ENCODE measurements around the gene GNA14. TPM values are rescaled to one million over a fixed set of nuclear protein-coding genes. Genes with fewer than 3 reads are reported as not detected.

The GNA14 gene
- total RNA-seq, 3 donors from 2014 or later: 1.8 to 2.9 (median 2.0) TPM

DNA sequence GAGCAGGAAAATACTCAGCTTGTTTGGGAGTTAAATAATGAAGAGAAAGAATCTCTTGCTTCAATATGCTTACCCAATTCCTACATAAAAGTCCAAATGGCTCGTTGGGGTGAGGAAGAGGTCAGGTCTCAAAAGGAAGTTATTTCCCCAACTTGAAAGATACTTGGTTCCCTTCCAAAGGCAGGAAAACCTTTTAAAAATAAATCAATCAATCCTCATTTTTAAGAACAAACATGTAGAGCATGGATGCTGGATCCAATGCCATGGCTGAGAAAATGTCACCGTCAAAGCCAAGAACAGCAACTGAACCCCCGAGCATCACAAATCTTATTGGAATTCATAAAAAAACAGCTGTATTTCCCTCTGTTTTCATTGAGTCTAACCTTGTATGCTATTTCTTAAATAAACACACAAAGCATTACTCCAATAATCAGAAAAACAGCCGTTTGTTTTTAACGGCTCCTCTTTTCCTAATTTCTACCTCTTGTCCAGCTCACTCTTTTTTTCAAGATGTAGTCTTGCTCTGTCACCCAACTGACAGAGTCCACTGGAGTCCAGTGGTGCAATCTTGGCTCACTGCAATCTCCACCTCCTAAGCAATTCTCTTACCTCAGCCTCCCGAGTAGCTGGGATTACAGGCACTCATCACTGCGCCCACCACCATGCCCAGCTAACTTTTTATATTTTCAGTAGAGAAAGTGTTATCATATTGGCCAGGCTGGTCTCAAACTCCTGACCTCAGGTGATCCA, 140.7 kb downstream of the GNA14 start:
- Histone ChIP-seq H3K4me3 (no peak overlapping the region), H3K27me3 (no peaks in the 10 kb centered on the region), H3K36me3 (no peaks in the 10 kb centered on the region), H3K9me3 (no peaks in the 10 kb centered on the region), H3K27ac (peak overlapping the region in 1 of 2 donors; percentile 52), H3K4me1 (no peaks in the 10 kb centered on the region)
- TF ChIP-seq POLR2AphosphoS5 (IDR thresholded peaks at IDR 0.05): no peak
- TF ChIP-seq, protein P1, sequence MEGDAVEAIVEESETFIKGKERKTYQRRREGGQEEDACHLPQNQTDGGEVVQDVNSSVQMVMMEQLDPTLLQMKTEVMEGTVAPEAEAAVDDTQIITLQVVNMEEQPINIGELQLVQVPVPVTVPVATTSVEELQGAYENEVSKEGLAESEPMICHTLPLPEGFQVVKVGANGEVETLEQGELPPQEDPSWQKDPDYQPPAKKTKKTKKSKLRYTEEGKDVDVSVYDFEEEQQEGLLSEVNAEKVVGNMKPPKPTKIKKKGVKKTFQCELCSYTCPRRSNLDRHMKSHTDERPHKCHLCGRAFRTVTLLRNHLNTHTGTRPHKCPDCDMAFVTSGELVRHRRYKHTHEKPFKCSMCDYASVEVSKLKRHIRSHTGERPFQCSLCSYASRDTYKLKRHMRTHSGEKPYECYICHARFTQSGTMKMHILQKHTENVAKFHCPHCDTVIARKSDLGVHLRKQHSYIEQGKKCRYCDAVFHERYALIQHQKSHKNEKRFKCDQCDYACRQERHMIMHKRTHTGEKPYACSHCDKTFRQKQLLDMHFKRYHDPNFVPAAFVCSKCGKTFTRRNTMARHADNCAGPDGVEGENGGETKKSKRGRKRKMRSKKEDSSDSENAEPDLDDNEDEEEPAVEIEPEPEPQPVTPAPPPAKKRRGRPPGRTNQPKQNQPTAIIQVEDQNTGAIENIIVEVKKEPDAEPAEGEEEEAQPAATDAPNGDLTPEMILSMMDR (IDR thresholded peaks at IDR 0.05): no peak
- no peak for TF ChIP-seq POLR2A (IDR thresholded peaks at IDR 0.05)
- intact Hi-C loops (cut with DNase I; ENCODE audit: low total_unique reads): loop anchor here (5.0 kb wide), 1 partner anchor 960 kb away; no protein-coding TSS in a partner anchor
- DNase-seq (ENCODE audit: low spot score in 2 of 2): no peak

DNA sequence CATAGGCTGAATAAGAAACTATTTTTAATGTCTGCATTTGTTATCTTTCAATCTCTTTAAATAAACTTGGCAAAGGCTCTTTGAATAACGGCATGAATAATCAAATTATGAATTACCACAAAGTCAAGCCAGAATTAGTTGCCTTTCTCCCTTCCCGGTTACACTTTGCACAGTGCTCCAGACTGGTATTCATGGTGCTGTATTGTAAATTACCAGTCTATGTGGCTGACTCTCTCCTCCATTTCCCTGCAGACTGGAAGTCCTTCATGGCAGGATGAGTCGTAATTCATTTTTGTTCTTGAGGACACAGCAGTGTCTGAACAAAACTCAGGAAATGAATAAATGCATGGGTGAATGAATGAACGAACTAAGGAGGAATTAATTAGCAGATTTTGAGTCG, 142.9 kb downstream of the GNA14 start:
- H3K27ac ChIP-seq: no peak overlapping the region
- no peaks in the 10 kb centered on the region for H3K4me1 ChIP-seq
- H3K36me3 ChIP-seq: no peaks in the 10 kb centered on the region
- H3K27me3 ChIP-seq: no peaks in the 10 kb centered on the region
- DNase-seq (ENCODE audit: low spot score in 2 of 2): no peak
- intact Hi-C loops (cut with DNase I; ENCODE audit: low total_unique reads): loop anchor here (5.0 kb wide), 1 partner anchor 962 kb away; no protein-coding TSS in a partner anchor
- no peak for TF ChIP-seq POLR2AphosphoS5 (IDR thresholded peaks at IDR 0.05)
- TF ChIP-seq, protein P1 (IDR thresholded peaks at IDR 0.05): no peak
- no peak for TF ChIP-seq POLR2A (IDR thresholded peaks at IDR 0.05)
- no peaks in the 10 kb centered on the region for H3K9me3 ChIP-seq
- H3K4me3 ChIP-seq: no peak overlapping the region

DNA sequence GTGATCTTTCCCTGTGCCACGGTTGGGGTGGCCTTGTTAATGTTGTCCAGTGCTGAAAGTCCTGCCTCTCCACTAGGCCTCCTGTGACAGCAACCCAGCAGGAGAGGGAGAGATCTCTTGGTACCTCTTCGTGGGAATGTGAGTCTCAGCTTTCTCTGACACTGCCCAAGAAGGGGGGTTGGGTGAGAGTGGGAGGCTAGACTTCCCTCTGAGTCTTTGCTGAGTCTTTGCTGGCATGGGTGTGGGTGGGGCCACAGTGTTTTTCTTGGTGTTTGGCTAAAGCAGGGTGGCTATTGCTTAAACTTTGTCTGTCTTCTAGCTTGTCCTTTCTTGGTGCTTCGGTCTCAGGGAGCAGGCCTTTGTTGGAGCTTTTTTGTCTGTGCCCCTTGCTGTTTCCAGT, 145.6 kb downstream of the GNA14 start:
- Histone ChIP-seq H3K4me3 (no peak overlapping the region), H3K36me3 (no peaks in the 10 kb centered on the region), H3K27me3 (no peaks in the 10 kb centered on the region), H3K9me3 (no peaks in the 10 kb centered on the region), H3K27ac (no peak overlapping the region), H3K4me1 (no peaks in the 10 kb centered on the region)
- intact Hi-C loops (cut with DNase I; ENCODE audit: low total_unique reads): no loop called here
- no peak for DNase-seq (ENCODE audit: low spot score in 2 of 2)
- no peak for TF ChIP-seq POLR2A (IDR thresholded peaks at IDR 0.05)
- TF ChIP-seq POLR2AphosphoS5 (IDR thresholded peaks at IDR 0.05): no peak
- TF ChIP-seq, protein P1 (IDR thresholded peaks at IDR 0.05): no peak

DNA sequence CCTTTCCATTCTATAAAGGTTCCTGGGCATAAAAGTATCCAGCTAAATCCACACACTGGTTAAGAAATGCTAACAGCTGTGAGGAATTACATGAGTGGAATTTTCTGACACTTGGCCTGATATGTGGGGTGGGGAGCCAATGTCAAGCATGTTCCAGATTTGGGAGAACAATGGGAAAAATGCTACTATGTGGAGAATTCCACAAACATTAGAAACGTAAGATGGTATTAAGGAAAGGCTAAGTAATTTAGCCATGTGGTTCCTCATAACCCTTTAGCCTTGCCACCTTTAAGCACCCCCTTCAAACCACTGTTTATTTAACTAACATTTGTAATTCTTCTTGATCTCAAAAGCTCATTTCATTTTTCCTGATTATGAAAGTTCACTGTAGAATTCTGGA, 149.2 kb downstream of the GNA14 start:
- Histone ChIP-seq H3K4me3 (no peak overlapping the region), H3K27ac (peak overlapping the region in 1 of 2 donors; percentile 2), H3K36me3 (no peaks in the 10 kb centered on the region), H3K4me1 (no peaks in the 10 kb centered on the region), H3K9me3 (no peaks in the 10 kb centered on the region), H3K27me3 (no peaks in the 10 kb centered on the region)
- TF ChIP-seq, protein P1 (IDR thresholded peaks at IDR 0.05): no peak
- TF ChIP-seq POLR2AphosphoS5 (IDR thresholded peaks at IDR 0.05) (no peak), POLR2A (IDR thresholded peaks at IDR 0.05) (no peak)
- intact Hi-C loops (cut with DNase I; ENCODE audit: low total_unique reads): no loop called here
- DNase-seq (ENCODE audit: low spot score in 2 of 2): no peak

DNA sequence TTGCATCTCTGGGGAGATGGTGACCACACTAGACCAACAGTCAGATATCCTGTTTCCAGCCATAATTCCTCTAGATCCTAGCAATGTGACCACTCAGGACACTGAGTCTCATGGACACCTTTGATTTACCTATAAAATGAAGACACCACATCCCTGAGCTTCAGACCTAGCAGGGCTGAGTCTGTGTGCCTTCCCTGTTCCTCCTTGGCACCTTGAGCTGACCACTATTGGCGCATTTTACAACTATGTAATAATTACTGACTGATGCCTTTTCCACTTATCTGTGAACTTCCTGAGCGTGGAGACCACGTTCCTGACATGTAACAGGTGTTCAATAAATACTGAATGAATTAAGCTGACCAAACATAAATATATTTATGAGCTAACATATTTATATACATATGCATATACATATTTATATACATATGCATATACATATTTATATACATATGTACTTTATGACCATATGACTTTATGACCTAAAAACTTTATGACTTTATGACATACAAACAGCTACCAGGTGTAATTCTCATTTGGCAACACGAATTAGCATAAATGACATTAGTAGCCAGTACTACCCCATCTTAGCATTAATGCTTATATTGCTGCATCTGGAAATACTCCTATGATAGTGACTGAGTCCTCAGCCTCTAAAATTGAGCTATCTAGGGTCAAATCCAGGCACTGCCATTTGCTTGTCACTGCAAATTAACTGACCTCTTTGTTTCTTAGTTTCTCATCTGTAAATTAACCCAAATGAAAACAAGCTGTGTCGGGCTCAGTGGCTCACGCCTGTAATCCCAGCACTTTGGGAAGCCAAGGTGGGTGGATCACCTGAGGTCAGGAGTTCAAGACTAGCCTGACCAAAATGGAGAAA, 150.6 kb downstream of the GNA14 start:
- Histone ChIP-seq H3K4me3 (no peak overlapping the region), H3K27ac (no peak overlapping the region), H3K36me3 (no peaks in the 10 kb centered on the region), H3K4me1 (no peaks in the 10 kb centered on the region), H3K9me3 (no peaks in the 10 kb centered on the region), H3K27me3 (no peaks in the 10 kb centered on the region)
- intact Hi-C loops (cut with DNase I; ENCODE audit: low total_unique reads): no loop called here
- no peak for TF ChIP-seq POLR2AphosphoS5 (IDR thresholded peaks at IDR 0.05)
- TF ChIP-seq POLR2A (IDR thresholded peaks at IDR 0.05): no peak
- TF ChIP-seq, protein P1 (IDR thresholded peaks at IDR 0.05): no peak
- no peak for DNase-seq (ENCODE audit: low spot score in 2 of 2)

All from breast epithelium (tissue), 4 donors.